DMS 273 (cell line): Measurements from ENCODE around the gene CDH26.

Experiments
- DNase-seq: peaks from one replicate; lab custom pipeline; 2025; ENCODE audit not compliant: unreplicated experiment; lab: John Stamatoyannopoulos, UW

Gene CDH26

DNA sequence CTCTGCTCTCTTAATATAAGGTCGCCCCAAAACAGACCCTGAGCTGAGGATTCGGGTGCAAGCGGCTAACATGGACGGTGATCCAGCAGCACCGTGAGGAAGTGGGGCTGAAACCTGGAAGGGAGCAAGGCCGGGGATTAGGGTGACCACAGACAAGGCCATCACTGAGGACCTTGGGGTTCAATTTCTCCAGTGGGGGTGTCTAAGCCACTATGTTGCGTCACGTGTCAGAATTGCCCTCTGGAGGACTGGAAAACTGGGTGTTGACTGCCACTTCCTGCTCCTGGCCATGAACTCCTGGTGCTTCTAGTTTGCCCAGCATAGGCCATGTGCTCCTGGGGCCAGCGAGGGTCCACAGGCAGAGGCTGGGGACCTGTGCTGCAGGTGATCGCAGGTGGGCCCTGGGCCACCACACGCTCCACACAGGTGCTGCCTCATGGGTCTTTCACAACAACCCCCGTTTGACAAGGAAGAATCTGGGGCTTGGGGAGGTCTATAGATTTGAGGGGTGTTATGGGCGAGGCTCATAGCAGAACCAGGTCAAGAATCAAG, 101.9 kb downstream of the CDH26 start:
- no peak for DNase-seq

DNA sequence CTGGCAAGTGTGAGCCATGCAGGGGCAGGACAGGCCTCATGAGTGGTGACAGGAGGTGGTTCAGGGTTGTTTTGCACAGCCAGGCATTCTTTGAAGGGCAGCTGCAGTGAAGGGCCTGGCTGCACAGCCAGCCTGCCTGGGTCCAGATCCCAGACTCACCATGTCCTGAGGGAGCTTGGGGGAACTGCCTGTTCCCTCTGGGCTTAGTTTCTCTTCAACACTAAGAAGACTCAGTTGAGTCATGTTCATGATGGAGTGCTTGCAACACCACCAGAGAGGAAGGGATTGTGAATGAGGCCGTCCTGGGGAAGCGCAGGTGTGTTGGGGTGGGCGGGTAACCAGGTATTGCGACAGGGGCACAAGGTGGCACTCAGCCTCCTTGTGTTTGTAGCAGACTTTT, 102.4 kb downstream of the CDH26 start:
- DNase-seq: no peak

DNA sequence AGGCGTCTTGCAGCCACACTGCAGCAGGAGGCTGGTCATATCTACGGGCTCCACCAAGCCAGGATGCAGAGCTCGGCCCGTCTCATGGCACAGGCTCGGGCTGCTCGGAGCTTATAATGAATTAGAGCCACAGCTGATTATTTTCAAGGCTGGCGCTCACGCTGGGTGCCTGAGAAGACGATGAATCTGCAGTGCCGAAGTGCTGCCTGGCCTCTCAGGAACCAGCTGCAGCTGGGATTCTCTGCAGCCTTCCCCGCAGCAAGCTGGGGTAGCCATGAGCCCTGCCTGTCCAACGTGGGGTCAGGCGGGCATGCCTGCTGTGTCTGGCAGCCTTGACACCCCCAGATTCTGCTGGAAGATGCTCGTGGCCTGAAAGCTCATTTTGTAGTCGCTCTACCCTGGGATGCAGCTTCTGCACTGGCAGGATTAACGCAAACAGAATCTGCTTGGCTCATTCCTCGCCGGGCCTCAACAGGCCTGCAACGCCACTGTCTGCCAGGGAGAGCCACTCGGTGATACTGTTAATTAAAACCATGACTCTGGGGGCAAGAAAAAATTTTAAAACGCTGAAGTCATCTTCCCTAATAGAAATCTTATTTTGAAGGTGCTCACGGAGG, 104.3 kb downstream of the CDH26 start:
- DNase-seq: no peak

DNA sequence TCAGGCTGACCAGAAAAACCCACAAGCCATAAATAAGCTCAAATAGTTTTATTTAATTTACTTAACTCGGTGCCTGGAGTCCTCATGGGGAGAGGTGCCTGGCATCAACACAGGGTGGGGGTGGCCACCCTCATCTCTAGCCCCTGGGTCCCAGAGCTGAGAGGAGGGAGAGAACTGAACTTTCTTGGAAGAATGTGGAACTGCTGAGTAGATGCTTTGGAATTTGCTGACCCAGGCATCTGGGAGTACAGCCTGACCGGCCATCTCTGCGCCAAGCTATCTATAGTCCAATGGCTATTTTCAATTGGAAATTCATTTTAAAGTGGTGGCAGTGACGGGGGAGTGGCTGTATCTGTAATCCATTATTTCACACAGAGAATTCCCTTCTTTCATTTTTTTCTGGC, 104.8 kb downstream of the CDH26 start:
- no peak for DNase-seq

DNA sequence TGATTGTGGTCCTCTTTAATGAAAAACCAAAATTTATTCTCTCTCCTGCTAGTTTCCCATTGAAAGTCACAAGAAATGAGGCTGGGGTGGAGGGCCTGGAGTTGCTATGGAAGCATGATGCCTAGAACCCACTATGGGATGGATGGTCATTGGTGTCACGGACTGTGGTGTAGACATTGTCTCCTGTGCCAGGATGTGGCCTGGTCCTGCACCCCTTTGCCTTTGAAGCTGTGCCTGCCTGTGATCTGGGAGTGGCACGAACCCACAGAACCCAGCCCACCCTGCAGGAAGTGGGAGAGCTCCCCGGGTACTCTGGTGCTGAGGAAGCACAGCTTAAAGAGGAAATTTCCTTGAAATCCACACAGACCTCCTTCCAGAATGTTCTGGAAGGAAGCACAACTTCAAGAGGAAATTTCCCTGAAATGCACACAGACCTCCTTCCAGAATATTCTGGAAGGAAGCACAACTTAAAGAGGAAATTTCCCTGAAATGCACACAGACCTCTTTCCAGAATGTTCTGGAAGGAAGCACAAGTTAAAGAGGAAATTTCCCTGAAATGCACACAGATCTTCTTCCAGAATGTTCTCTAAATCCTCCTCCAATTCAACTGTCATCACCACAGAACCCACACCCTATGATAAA, 105.6 kb downstream of the CDH26 start:
- no peak for DNase-seq
